GM12891 (cell line): ENCODE data around the gene PTER.

ENCODE experiments used
- DNase-seq: peaks from one replicate; pipeline ENCODE4 v3.0.0; 2011; ENCODE audit warnings: low spot score; ENCODE audit not compliant: insufficient read length
- FAIRE-seq: peaks from 2 replicates; lab custom pipeline; 2011; peaks lifted over from hg19 to GRCh38; lab: Jason Lieb, UNC
- PAX5 ChIP-seq: IDR thresholded peaks from 2 replicates; pipeline ENCODE4 v1.6.1; 2011; ENCODE audit warnings: low read length, moderate library complexity, mild to moderate bottlenecking; ENCODE audit not compliant: insufficient read depth, severe bottlenecking
- POLR2A ChIP-seq: IDR thresholded peaks from 2 replicates; pipeline ENCODE4 v1.6.1; 2011; ENCODE audit warnings: low read depth, low read length, control low read depth
- POLR2AphosphoS5 ChIP-seq: IDR thresholded peaks from 2 replicates; pipeline ENCODE4 v1.6.1; 2011; ENCODE audit warnings: low read depth, low read length, control low read depth
- POU2F2 ChIP-seq: IDR thresholded peaks from 2 replicates; pipeline ENCODE4 v1.6.1; 2011; ENCODE audit warnings: low read depth, mild to moderate bottlenecking, control low read depth, low read length, moderate library complexity
- SPI1 ChIP-seq: IDR thresholded peaks from 2 replicates; pipeline ENCODE4 v1.6.1; 2011; ENCODE audit warnings: low read depth, low read length, control low read depth
- TAF1 ChIP-seq: IDR thresholded peaks from 2 replicates; pipeline ENCODE4 v1.6.1; 2011; ENCODE audit warnings: low read depth, low read length, control low read depth

Gene PTER

DNA sequence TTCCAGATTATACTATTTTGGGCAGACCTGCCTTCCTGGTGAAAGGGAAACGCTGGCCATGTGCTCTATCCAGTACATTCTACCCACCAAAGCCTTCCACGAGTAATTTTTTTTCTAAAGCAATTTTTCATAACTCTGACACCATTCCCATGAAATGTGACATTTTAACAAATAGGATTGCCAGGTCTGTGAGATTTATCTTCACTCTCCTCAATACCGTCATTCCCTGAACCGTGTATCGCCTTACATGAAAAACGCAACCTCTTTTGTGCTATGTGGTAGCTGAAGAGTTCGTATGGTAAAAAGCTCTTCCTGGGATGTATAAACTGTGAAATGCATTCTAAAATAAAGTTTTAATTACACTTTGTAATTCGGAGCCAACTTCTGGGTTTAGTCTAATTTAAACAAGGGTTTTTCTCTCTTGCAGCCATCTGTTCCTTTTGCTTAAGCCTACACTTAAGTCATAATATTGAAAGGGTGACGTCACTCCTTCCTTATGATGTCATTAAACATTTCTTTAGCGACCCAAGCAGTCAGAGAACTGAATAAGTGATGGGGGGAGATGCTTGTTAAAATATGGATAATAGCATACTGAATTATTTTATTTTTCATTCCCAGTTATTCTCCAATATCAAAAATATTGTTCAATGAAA is 57.2 kb downstream of the PTER start:
- DNase-seq (no peak), FAIRE-seq (no peak)
- TF ChIP-seq TAF1 (no peak), POU2F2 (no peak), POLR2AphosphoS5 (no peak), SPI1 (no peak), POLR2A (no peak), PAX5 (no peak)

DNA sequence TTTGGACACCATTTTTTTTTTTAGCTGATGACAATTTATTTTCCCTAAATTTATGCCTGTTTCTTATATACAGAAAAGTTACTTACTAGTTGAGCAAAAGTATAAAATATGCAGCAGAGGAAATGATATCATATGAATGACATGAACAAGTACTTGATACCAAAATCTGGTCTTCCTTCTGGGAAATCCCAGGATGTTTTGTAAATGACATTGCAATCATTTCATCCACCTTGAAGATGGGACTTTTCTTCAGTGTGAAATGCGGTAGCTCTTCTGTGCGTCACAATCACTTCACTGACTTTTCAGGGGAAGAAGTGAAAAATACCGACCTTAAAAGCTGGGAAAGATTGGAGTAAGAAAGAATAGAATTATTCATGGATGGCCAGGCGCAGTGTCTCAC is 61.1 kb downstream of the PTER start:
- FAIRE-seq (no peak), DNase-seq (no peak)
- no peak for TF ChIP-seq POLR2A
- TF ChIP-seq POLR2AphosphoS5: no peak
- no peak for TF ChIP-seq POU2F2
- TF ChIP-seq TAF1: no peak
- TF ChIP-seq PAX5: no peak
- no peak for TF ChIP-seq SPI1

GRCh38 chr10:16505161-16505560 is 68.4 kb downstream of the PTER start:
- FAIRE-seq (no peak), DNase-seq (no peak)

DNA sequence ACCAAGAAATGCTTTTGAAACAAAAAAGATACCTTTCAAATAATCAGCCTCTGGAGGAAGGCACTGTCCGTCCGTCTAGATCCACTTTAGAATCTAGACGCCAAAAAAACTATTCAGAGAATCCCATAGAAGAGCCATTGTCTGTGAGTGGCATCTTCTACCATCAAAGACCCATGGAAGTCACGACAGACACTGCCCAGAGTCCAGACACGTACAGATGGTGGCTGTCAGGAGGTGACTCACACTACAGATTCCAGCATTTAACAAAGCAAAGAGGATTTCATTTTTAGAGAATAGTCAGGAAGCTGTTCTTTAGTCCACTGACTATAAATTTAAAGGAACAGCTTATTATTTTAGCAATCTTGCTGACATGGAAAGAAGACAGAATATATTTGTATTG is 73.2 kb downstream of the PTER start:
- FAIRE-seq (no peak), DNase-seq (no peak)
- no peak for TF ChIP-seq POU2F2
- TF ChIP-seq SPI1: no peak
- TF ChIP-seq POLR2A: no peak
- no peak for TF ChIP-seq PAX5
- TF ChIP-seq TAF1: no peak
- TF ChIP-seq POLR2AphosphoS5: no peak

More at GRCh38 chr10:16505161-16505560, 68.4 kb downstream of the PTER start:
- TF ChIP-seq PAX5 (no peak), POLR2AphosphoS5 (no peak), POLR2A (no peak), POU2F2 (no peak), TAF1 (no peak), SPI1 (no peak)

GRCh38 chr10:16510843-16511242 is 74.0 kb downstream of the PTER start:
- FAIRE-seq (no peak), DNase-seq (no peak)
- TF ChIP-seq POLR2AphosphoS5 (no peak), POU2F2 (no peak), POLR2A (no peak)

DNA sequence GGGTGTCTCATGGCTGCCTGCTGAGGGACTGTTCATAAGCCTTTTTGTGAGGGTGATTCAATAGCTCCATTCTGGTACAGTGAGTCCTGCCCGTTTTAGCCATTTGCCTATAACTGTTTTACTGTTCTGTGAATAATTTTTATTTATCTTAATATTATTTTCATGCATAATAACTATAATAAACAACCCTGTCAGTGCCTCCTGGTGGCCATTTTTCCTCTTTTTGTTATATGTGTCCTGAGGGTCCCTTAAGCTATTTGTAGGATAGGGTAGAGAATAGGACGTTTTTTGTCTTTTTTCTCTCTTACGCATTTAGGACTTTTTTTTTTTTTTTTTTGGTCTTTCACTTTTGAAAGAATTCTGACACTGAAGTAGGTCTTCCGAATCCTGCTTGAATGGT is 82.0 kb downstream of the PTER start:
- DNase-seq: no peak
- no peak for FAIRE-seq
- TF ChIP-seq SPI1 (no peak), POLR2A (no peak), PAX5 (no peak), TAF1 (no peak)

GRCh38 chr10:16519250-16519907 is 82.6 kb downstream of the PTER start:
- DNase-seq (no peak), FAIRE-seq (no peak)
- TF ChIP-seq PAX5 (no peak), TAF1 (no peak), SPI1 (no peak), POLR2AphosphoS5 (no peak), POU2F2 (no peak), POLR2A (no peak)

DNA sequence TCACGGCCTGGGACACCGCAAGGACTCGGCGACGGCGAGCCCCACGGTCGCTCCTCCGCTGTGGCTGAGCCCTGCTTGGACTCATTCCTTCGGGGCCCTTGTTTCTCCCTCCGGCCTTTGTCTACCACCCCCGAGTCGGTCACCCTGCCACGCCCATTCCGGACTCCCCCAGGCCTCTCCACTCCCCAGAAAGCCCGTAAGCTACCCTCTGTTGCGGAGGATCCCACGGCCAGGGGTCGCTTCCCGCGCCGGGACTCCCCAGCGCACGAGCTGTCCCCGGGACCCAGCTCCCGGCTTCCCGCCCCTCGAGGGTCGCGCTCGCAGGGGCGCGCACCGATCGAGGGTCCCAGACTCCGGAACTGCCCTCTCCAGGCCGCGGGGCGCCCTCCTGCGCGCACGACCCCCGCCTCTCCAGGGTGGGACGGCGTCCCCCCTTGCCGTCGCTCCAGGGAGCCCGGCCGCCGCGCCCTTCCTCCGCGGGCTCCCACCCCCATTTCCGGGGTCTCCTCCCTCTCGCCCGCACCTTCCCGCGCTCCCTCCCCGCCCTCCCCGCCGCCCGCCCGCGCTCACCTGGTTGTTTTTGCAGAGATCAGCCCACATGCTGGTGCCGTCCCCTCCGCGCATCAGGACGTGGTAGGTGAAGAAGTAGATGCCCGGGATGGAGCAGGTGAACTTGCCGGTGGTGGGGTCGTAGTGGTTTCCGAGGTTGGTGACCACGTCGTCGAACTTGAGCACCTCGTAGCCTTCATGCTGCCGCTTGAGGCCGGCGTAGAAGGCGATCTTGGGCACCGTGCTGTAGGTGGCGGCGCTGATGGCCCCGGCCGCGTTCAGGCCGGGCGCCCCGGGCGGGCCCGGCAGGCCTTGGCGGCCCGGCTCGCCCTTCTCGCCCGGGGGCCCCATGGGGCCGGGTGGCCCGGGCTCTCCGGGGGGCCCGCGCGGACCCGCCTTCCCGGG is 83.4 kb downstream of the PTER start:
- FAIRE-seq: no peak
- no peak for DNase-seq
- TF ChIP-seq POLR2A (no peak), TAF1 (no peak), PAX5 (no peak), POLR2AphosphoS5 (no peak), POU2F2 (no peak), SPI1 (no peak)

DNA sequence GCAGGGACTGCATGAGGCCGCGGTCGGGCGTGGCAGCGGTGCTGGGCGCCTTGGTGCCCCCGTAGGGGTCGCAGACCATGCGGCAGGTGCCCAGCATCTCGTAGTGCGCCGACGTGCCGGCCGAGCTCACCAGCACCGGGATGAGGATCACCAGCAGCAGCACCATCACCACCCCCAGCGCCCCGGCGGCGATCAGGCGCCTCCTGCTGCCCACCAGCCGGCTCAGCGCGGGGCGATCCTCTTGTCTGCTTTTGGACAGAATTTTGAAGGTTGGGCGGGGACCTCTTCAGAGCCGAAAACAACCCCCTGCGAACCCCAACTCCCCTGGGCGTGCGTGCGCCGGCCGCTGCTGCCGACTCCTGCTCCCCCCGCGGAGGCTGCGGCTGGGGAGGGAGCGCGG is 84.1 kb downstream of the PTER start:
- TF ChIP-seq PAX5 (no peak), SPI1 (no peak), POU2F2 (no peak), POLR2A (no peak), POLR2AphosphoS5 (no peak)
- no peak for FAIRE-seq
- DNase-seq: peak; percentile 48
